GM23338 (cell line): ENCODE results near the gene FABP6. TPM values are rescaled to one million over a fixed set of nuclear protein-coding genes. Genes with fewer than 3 reads are reported as not detected.

Source experiments
- ATAC-seq: fragments of 200-7000 bp; cut with Tn5 transposase; 3 replicates; pipeline ENCODE4 v1.9.1; 2020
- DNase-seq: peaks from one replicate; pipeline ENCODE4 v3.0.0-alpha.2; 2015; ENCODE audit warnings: low spot score
- H2AFZ ChIP-seq: fragments of 200-600 bp; sonication (generic); 2 replicates; pipeline ENCODE4 v1.8.0; 2016; ENCODE audit warnings: antibody characterized with exemption, mild to moderate bottlenecking, moderate library complexity
- H3F3A ChIP-seq: fragments of 200-600 bp; sonication (generic); replicated peaks from 2 replicates; pipeline ENCODE4 v1.8.0; 2017; ENCODE audit warnings: antibody characterized with exemption, mixed run types, low read depth
- H3K27ac ChIP-seq: fragments of 200-600 bp; sonication (generic); 2 replicates; pipeline ENCODE4 v1.6.1; 2016; ENCODE audit warnings: low read depth
- H3K27me3 ChIP-seq: fragments of 200-600 bp; sonication (generic); 2 replicates; pipeline ENCODE4 v1.8.0; 2016; ENCODE audit warnings: mild to moderate bottlenecking, mixed run types, moderate library complexity; ENCODE audit not compliant: insufficient read depth
- H3K36me3 ChIP-seq: fragments of 200-600 bp; sonication (generic); 2 replicates; pipeline ENCODE4 v1.8.0; 2016; ENCODE audit warnings: mild to moderate bottlenecking; ENCODE audit not compliant: insufficient read depth
- H3K4me1 ChIP-seq: fragments of 200-600 bp; sonication (generic); 2 replicates; pipeline ENCODE4 v1.8.0; 2016; ENCODE audit warnings: mild to moderate bottlenecking, moderate library complexity; ENCODE audit not compliant: insufficient read depth
- H3K4me2 ChIP-seq: fragments of 200-600 bp; sonication (generic); 2 replicates; pipeline ENCODE4 v1.7.1; 2017; ENCODE audit warnings: mixed run types
- H3K4me3 ChIP-seq: fragments of 200-600 bp; sonication (generic); 2 replicates; pipeline ENCODE4 v1.6.1; 2016; ENCODE audit warnings: mixed run types
- H3K79me2 ChIP-seq: fragments of 200-600 bp; sonication (generic); replicated peaks from 2 replicates; pipeline ENCODE4 v1.8.0; 2017; ENCODE audit warnings: mild to moderate bottlenecking; ENCODE audit not compliant: insufficient read depth
- H3K9me2 ChIP-seq: fragments of 200-600 bp; sonication (generic); 2 replicates; pipeline ENCODE4 v1.8.0; 2017; ENCODE audit not compliant: insufficient read depth
- H4K20me1 ChIP-seq: fragments of 200-600 bp; sonication (generic); replicated peaks from 2 replicates; pipeline ENCODE4 v1.8.0; 2017; ENCODE audit warnings: mild to moderate bottlenecking; ENCODE audit not compliant: insufficient read depth
- H3K27ac Mint-ChIP-seq: 2 replicates; pipeline ENCODE4 v1.8.0; 2020; ENCODE audit warnings: inconsistent platforms, mild to moderate bottlenecking, moderate library complexity, mixed read lengths
- H3K27me3 Mint-ChIP-seq: 3 replicates; pipeline ENCODE4 v1.8.0; 2022; ENCODE audit warnings: low read depth, mild to moderate bottlenecking, moderate library complexity, mixed read lengths, inconsistent platforms; ENCODE audit not compliant: insufficient read depth, poor library complexity
- H3K36me3 Mint-ChIP-seq: 3 replicates; pipeline ENCODE4 v1.8.0; 2021; ENCODE audit warnings: low read depth, mild to moderate bottlenecking, inconsistent platforms, moderate library complexity, mixed read lengths
- H3K4me1 Mint-ChIP-seq: 3 replicates; pipeline ENCODE4 v1.8.0; 2020; ENCODE audit warnings: mild to moderate bottlenecking, inconsistent platforms, mixed read lengths
- H3K4me3 Mint-ChIP-seq: 3 replicates; pipeline ENCODE4 v1.8.0; 2021; ENCODE audit warnings: moderate library complexity, mild to moderate bottlenecking, inconsistent platforms, mixed read lengths
- H3K9me3 Mint-ChIP-seq: 3 replicates; pipeline ENCODE4 v1.8.0; 2020; ENCODE audit warnings: moderate library complexity, mild to moderate bottlenecking, inconsistent platforms, mixed read lengths
- ETS1 ChIP-seq: IDR thresholded peaks from 2 replicates; pipeline ENCODE4 v1.6.1; 2016; ENCODE audit warnings: antibody characterized with exemption
- EZH2 ChIP-seq: fragments of 200-600 bp; sonication (generic); IDR thresholded peaks from one replicate; pipeline ENCODE4 v1.8.0; 2017; ENCODE audit warnings: antibody characterized with exemption, mild to moderate bottlenecking, low read depth; ENCODE audit not compliant: unreplicated experiment
- EZH2phosphoT487 ChIP-seq: fragments of 200-600 bp; sonication (generic); IDR thresholded peaks from one replicate; pipeline ENCODE4 v1.8.1; 2018; ENCODE audit warnings: antibody characterized with exemption; ENCODE audit not compliant: unreplicated experiment
- NANOG ChIP-seq: IDR thresholded peaks from 2 replicates; pipeline ENCODE4 v1.6.1; 2016; ENCODE audit warnings: antibody characterized with exemption, borderline replicate concordance
- ZNF114 ChIP-seq: fragments of 250-450 bp; sonication (Bioruptor Pico); IDR thresholded peaks from 2 replicates; pipeline ENCODE4 v1.5.0; 2020; ENCODE audit warnings: mild to moderate bottlenecking, moderate library complexity
- ZNF331 ChIP-seq: fragments of 250-450 bp; sonication (Bioruptor Pico); IDR thresholded peaks from 2 replicates; pipeline ENCODE4 v1.5.0; 2020; ENCODE audit warnings: low read depth, mild to moderate bottlenecking, moderate library complexity
- ZNF462 ChIP-seq: fragments of 250-450 bp; sonication (Bioruptor Pico); IDR thresholded peaks from 2 replicates; pipeline ENCODE4 v1.5.0; 2020; ENCODE audit warnings: mild to moderate bottlenecking, moderate library complexity
- polyA plus RNA-seq: library from polyadenylated mRNA; unstranded; fragments of >200 nt; fragmentation: Nextera tagmentation; extraction: Ambion mirVana; gene quantifications from 2 replicates; pipeline ENCODE4 v1.2.1, GENCODE V29; 2016
- total RNA-seq: library from RNA; depleted of rRNA; stranded (reverse); fragments of >200 nt; shearing (Covaris generic); gene quantifications from 2 replicates; pipeline ENCODE4 v1.2.3, GENCODE V29; 2014

The FABP6 gene
- total and polyA plus RNA-seq, 2 experiments from 2014 or later = 2.2 to 7.5 TPM

GRCh38 chr5:160198146-160198545 lies 31.2 kb upstream of the FABP6 start (continued):
- TF ChIP-seq ZNF462 (CRISPR knock-in tag) (no peak), ZNF331 (CRISPR knock-in tag) (no peak), ZNF114 (no peak), EZH2 (no peak)

- peaks cover 27% of the 10 kb centered on the region for H3K4me1 ChIP-seq
- H4K20me1 ChIP-seq = no peaks in the 10 kb centered on the region
- peak; percentile 21 for ATAC-seq
- peaks cover 22% of the 10 kb centered on the region for H3K27me3 Mint-ChIP-seq
- peak overlapping the region; percentile 90 for H2AFZ ChIP-seq
- H3K4me3 Mint-ChIP-seq = peak overlapping the region; percentile 11
- peaks cover 42% of the 10 kb centered on the region for H3K4me1 Mint-ChIP-seq
- H3K27ac Mint-ChIP-seq = no peak overlapping the region
- no peaks in the 10 kb centered on the region; the same call in 2 of the 3 replicates for H3K36me3 Mint-ChIP-seq
- H3K4me2 ChIP-seq = peak overlapping the region; percentile 86
- H3K9me2 ChIP-seq = no peaks in the 10 kb centered on the region
- H3K27ac ChIP-seq = 0 out of 2 replicates have a peak overlapping the region, but pooled peaks have one; percentile 9
- no peaks in the 10 kb centered on the region; the same call in 2 of the 3 replicates for H3K9me3 Mint-ChIP-seq
- no peaks in the 10 kb centered on the region for H3K79me2 ChIP-seq
- peak overlapping the region; percentile 57 for H3K4me3 ChIP-seq
- H3K36me3 ChIP-seq = no peaks in the 10 kb centered on the region
- H3F3A ChIP-seq = 0 out of 2 replicates have a peak, but pooled peaks cover 3% of the 10 kb centered on the region
- DNase-seq = peak; percentile 20
- H3K27me3 ChIP-seq = no peaks in the 10 kb centered on the region
- TF ChIP-seq EZH2 (no peak), NANOG (no peak), ZNF462 (CRISPR knock-in tag) (no peak), ETS1 (no peak), EZH2phosphoT487 (no peak)
These were observed 30.4 kb upstream of the FABP6 start for GRCh38 chr5:160198841-160199409.
